Suppressor macrophage treated with lipopolysaccharide for 1 hour (primary cell): ENCODE data around the gene HPS5.

ENCODE experiments used
- DNase-seq, 3 donors: peaks; one replicate each; pipeline ENCODE4 v3.0.0-alpha.2; 2020 to 2022

The HPS5 gene

DNA sequence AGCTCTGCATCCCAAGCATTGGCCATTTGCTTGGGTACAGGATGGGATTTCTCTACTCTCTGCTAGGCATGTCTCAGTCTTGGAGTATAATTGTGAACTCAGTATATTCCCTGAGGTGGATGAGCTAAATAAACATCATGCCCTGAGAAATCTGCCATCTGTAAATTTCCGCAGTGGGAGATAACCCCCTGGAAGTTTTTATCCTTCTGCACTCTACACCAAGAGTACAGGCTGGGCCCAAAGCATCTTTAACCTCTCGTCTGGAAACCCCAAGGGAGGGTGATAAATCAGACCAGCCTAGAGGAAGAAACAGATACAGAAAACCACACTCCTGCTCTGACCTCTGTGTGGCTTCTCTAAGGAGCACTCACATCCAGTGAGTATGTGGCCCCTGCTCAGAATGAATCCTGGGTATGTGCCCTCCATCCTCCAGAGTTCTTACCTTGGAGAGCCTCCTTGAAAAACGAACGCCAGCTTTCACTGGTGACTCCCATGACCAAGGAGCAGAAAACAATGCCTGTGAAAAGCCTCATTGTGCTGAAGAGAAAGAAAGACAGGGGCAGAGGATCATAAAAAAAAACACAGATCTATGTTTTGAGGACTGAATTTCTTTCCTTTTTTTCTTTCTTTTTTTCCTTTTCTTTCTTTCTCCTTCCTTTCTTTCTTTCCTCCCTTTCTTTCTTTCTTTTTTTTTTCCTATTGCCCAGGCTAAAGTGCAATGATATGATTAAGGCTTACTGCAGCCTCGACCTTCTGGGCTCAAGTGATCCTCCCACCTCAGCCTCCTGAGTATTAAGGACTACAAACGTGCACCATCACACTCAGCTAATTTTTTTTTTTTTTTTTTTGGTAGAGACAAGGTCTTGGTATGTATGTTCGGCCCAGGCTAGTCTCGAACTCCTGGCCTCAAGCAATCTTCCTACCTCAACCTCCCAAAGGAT, 86.3 kb downstream of the HPS5 start:
- no peak for DNase-seq

DNA sequence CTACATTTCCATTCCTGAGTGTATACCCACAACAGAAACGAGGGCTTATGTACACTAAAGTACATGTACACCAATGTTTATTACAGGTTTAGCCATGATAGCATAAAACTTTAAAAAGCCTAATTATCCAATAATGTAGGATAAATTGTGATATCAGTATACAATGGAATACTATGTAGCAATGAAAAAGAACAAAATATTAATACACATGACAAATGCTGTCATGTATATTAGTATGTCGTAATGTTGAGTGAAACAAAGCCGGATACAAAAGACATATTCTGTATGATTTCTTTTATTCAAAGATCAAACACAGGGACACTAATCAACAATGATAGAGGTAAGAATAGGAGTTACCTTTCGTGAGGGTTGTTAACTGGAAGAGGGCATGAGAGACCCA, 88.0 kb downstream of the HPS5 start:
- DNase-seq = no peak

DNA sequence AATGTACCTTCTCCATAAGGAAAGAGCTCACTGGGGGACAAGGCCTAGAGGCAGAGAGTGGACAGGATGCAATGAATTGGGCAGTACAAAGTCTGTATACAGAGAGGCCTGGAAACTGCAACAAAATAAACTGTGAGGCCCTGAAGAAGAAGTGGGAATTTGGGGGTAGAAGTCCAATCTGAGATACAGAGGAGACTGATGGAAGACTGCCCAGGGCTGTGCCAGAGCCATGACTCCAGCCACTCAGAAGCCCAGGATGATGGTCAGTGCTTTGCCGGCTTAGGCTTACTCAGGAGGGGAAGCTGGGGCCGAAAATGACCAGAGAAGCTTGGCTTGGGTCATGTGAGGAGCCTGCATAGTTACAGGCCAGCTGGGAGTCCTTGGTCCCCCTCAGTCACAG, 91.1 kb downstream of the HPS5 start:
- no peak for DNase-seq

DNA sequence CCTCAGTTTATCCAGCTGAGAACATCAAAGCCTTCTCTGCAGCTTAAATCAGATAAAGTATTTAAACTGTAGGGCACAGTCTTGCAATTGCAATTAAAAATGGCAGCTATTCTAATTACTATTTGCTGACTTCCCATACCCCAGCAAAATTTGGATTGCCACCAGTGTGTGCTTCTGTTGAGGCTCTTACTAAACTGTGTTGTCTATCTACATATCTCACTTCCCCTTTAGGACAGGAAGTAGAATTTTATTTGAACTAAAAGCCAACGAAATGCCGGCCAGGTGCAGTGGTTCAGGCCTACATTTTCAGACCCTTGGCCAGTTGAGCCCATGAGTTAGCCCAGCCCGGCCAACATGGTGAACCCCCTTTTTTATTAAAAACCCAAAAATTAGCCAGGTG, 92.4 kb downstream of the HPS5 start:
- DNase-seq = no peak
